AG10803 (cell line): ENCODE results near the gene CCNY.
"Not testable (repeated sequence)": the region's sequence is repeated elsewhere in the genome, so short reads cannot be mapped to it uniquely, and the experiment has no call there.

Experiments used
- DNase-seq: peaks from one replicate; pipeline ENCODE4 v3.0.0; 2010; ENCODE audit warnings: low read depth
- H3K4me3 ChIP-seq: 2 replicates; pipeline ENCODE4 v1.5.1; 2011; ENCODE audit warnings: mild to moderate bottlenecking, low read length, control low read depth
- TF ChIP-seq, protein P1 (sequence below): conservative IDR thresholded peaks from 2 replicates; pipeline ENCODE4 v1.5.1; 2011; ENCODE audit warnings: mild to moderate bottlenecking, low read length, control low read depth, inconsistent platforms

Gene CCNY

GRCh38 chr10:35397953-35398352 is 61.6 kb downstream of the CCNY start:
- TF ChIP-seq, protein P1, sequence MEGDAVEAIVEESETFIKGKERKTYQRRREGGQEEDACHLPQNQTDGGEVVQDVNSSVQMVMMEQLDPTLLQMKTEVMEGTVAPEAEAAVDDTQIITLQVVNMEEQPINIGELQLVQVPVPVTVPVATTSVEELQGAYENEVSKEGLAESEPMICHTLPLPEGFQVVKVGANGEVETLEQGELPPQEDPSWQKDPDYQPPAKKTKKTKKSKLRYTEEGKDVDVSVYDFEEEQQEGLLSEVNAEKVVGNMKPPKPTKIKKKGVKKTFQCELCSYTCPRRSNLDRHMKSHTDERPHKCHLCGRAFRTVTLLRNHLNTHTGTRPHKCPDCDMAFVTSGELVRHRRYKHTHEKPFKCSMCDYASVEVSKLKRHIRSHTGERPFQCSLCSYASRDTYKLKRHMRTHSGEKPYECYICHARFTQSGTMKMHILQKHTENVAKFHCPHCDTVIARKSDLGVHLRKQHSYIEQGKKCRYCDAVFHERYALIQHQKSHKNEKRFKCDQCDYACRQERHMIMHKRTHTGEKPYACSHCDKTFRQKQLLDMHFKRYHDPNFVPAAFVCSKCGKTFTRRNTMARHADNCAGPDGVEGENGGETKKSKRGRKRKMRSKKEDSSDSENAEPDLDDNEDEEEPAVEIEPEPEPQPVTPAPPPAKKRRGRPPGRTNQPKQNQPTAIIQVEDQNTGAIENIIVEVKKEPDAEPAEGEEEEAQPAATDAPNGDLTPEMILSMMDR = no peak
- no peak for DNase-seq
- no peak overlapping the region for H3K4me3 ChIP-seq

DNA sequence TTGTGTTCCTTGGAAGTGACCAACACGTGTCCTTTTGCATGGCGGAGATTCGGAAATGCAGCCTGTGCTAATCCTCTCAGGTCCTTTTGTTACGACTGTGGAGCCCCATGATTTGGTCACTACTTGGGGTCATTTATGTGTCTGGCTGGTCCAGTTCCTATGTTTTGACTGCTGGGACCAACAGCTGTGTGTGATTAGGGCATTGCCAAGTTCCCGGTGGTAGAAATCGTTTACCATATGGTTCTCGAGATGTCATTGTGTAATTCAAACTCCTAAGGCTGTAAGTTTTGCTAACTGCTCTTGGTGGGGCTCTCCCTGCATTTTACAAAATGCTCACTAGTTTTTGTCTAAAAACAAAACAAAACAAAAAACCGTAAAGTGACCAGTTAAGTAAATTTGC is 62.0 kb downstream of the CCNY start:
- peak; percentile 85 for DNase-seq

GRCh38 chr10:35398908-35399307 is 62.6 kb downstream of the CCNY start:
- TF ChIP-seq, protein P1 = no peak

More for the DNA sequence above, 62.0 kb downstream of the CCNY start:
- H3K4me3 ChIP-seq = no peak overlapping the region
- TF ChIP-seq, protein P1 = no peak; the same call in 1 of the 2 replicates

GRCh38 chr10:35399414-35400009 is 63.2 kb downstream of the CCNY start:
- TF ChIP-seq, protein P1 = no peak
- H3K4me3 ChIP-seq = no peak overlapping the region
- DNase-seq = no peak

More at GRCh38 chr10:35398908-35399307, 62.6 kb downstream of the CCNY start:
- no peak for DNase-seq
- no peak overlapping the region for H3K4me3 ChIP-seq

GRCh38 chr10:35400595-35401268 is 64.4 kb downstream of the CCNY start:
- TF ChIP-seq, protein P1 = no peak
- DNase-seq = no peak
- no peak overlapping the region for H3K4me3 ChIP-seq

DNA sequence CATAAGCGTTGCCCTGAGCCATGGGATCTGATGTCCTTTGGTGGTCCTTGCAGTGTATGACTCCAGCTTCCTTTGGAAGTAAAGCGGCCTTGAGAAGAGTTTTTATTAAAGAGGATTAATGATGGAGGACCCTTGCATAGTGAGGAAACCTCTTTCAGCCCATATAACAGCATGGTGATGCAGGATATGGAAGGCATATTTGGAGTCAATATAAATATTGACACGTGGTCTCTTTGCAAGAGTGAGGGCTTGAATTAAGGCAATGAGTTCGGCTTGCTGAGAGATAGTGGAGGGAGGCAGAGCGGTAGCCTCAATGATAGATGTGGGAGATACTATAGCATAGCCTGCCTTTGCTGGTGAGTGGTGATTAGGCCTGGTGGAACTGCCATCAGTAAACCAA is 67.2 kb downstream of the CCNY start:
- DNase-seq, H3K4me3 ChIP-seq: not testable (repeated sequence)

GRCh38 chr10:35404077-35404476 is 67.8 kb downstream of the CCNY start:
- not testable (repeated sequence) for H3K4me3 ChIP-seq
- DNase-seq = peak; percentile 66

- not testable (repeated sequence) for DNase-seq, H3K4me3 ChIP-seq
Observed at GRCh38 chr10:35406003-35406630, 69.8 kb downstream of the CCNY start.

GRCh38 chr10:35407696-35408095 is 71.4 kb downstream of the CCNY start:
- not testable (repeated sequence) for DNase-seq, H3K4me3 ChIP-seq
